Sigmoid colon (tissue), 4 donors: ENCODE measurements around the gene COL4A2.

ENCODE experiments used
- EP300 ChIP-seq, 4 donors: sonication (generic); formaldehyde crosslinking; IDR thresholded peaks; one replicate each; pipeline ENCODE4 v1.6.1; 2017; ENCODE audit warnings: antibody characterized with exemption in 4 of 4
- POLR2A ChIP-seq, 2 donors: fragments of 450-650 bp; IDR thresholded peaks; one replicate each; pipeline ENCODE4 v1.6.1; 2016; ENCODE audit warnings: antibody characterized with exemption in 2 of 2, mild to moderate bottlenecking in 2 of 2, moderate library complexity in 2 of 2
- TF ChIP-seq, protein P1 (sequence below), 4 experiments: fragments of 450-650 bp in 3 of 4; fragments of 200-600 bp in 1 of 4; IDR thresholded peaks; one replicate each; pipeline ENCODE4 v1.5.1; 2016 to 2019; ENCODE audit warnings: antibody characterized with exemption in 4 of 4, mild to moderate bottlenecking in 3 of 4, moderate library complexity in 2 of 4

DNA sequence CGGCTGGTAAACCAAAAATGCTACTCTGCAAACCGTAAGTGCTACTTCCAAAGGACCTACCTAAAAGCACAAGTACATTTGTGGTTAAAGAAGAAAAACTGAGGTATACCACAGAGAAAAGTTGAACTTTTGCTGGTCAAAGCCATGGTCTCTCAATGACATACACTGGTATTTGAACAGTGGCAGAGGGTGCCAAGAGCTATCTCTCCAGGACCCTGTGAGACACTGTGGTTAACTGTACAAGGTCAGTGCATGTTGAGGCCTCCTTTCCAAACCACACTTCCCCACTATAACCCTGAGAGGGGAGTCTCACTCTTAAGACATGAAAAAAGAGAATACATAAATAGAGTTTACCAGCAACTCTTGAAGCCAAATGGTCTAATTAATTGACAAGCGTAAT lies 49.7 kb upstream of the COL4A2 start:
- TF ChIP-seq, protein P1, sequence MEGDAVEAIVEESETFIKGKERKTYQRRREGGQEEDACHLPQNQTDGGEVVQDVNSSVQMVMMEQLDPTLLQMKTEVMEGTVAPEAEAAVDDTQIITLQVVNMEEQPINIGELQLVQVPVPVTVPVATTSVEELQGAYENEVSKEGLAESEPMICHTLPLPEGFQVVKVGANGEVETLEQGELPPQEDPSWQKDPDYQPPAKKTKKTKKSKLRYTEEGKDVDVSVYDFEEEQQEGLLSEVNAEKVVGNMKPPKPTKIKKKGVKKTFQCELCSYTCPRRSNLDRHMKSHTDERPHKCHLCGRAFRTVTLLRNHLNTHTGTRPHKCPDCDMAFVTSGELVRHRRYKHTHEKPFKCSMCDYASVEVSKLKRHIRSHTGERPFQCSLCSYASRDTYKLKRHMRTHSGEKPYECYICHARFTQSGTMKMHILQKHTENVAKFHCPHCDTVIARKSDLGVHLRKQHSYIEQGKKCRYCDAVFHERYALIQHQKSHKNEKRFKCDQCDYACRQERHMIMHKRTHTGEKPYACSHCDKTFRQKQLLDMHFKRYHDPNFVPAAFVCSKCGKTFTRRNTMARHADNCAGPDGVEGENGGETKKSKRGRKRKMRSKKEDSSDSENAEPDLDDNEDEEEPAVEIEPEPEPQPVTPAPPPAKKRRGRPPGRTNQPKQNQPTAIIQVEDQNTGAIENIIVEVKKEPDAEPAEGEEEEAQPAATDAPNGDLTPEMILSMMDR (IDR thresholded peaks at IDR 0.05), result no peak
- no peak for TF ChIP-seq EP300 (IDR thresholded peaks at IDR 0.05)
- no peak for TF ChIP-seq POLR2A (IDR thresholded peaks at IDR 0.05)
